H9 (cell line): ENCODE results near the gene ERICH6. TPM values are rescaled to one million over a fixed set of nuclear protein-coding genes. Genes with fewer than 3 reads are reported as not detected.

Source experiments
- DNase-seq: peaks from one replicate; pipeline ENCODE4 v3.0.0-alpha.2; 2017
- H2AFZ ChIP-seq: one replicate; pipeline ENCODE4 v1.6.1; 2013; ENCODE audit warnings: mild to moderate bottlenecking, low read length, control low read depth, moderate library complexity
- H2AK5ac ChIP-seq: 2 replicates; pipeline ENCODE4 v1.6.1; 2013; ENCODE audit warnings: low read length, control low read depth, mixed read lengths; ENCODE audit not compliant: insufficient read length
- H2BK120ac ChIP-seq: one replicate; pipeline ENCODE4 v1.6.1; 2013; ENCODE audit warnings: low read depth, mild to moderate bottlenecking, low read length, control low read depth, inconsistent platforms; ENCODE audit not compliant: poor library complexity, severe bottlenecking
- H2BK12ac ChIP-seq: 2 replicates; pipeline ENCODE4 v1.6.1; 2013; ENCODE audit warnings: low read length, control low read depth, mixed read lengths, low read depth; ENCODE audit not compliant: insufficient read length
- H2BK15ac ChIP-seq: 2 replicates; pipeline ENCODE4 v1.6.1; 2013; ENCODE audit warnings: low read depth, low read length, control low read depth
- H2BK20ac ChIP-seq: one replicate; pipeline ENCODE4 v1.6.1; 2013; ENCODE audit warnings: low read depth, mild to moderate bottlenecking, low read length, control low read depth, inconsistent platforms; ENCODE audit not compliant: poor library complexity, severe bottlenecking
- H2BK5ac ChIP-seq: 2 replicates; pipeline ENCODE4 v1.6.1; 2013; ENCODE audit warnings: low read length, control low read depth, mixed read lengths; ENCODE audit not compliant: insufficient read length
- H3K14ac ChIP-seq: 2 replicates; pipeline ENCODE4 v1.6.1; 2013; ENCODE audit warnings: low read length, control low read depth; ENCODE audit not compliant: insufficient read depth
- H3K18ac ChIP-seq: 2 replicates; pipeline ENCODE4 v1.6.1; 2013; ENCODE audit warnings: low read depth, mild to moderate bottlenecking, mixed read lengths, low read length, control low read depth; ENCODE audit not compliant: insufficient read length
- H3K23ac ChIP-seq: 2 replicates; pipeline ENCODE4 v1.6.1; 2013; ENCODE audit warnings: low read length, control low read depth, mixed read lengths, low read depth; ENCODE audit not compliant: insufficient read length
- H3K23me2 ChIP-seq: 2 replicates; pipeline ENCODE4 v1.6.1; 2013; ENCODE audit warnings: low read depth, mild to moderate bottlenecking, mixed read lengths, low read length, control low read depth; ENCODE audit not compliant: insufficient read length, poor library complexity, severe bottlenecking
- H3K27ac ChIP-seq: 2 replicates; pipeline ENCODE4 v1.5.1; 2013; ENCODE audit warnings: low read length, control low read depth, mixed read lengths, low read depth; ENCODE audit not compliant: insufficient read length
- H3K27me3 ChIP-seq: 2 replicates; pipeline ENCODE4 v1.6.1; 2013; ENCODE audit warnings: low read length, control low read depth, inconsistent platforms; ENCODE audit not compliant: insufficient read depth
- H3K4ac ChIP-seq: 2 replicates; pipeline ENCODE4 v1.6.1; 2013; ENCODE audit warnings: low read depth, mild to moderate bottlenecking, control low read depth, inconsistent platforms, low read length, moderate library complexity
- H3K4me1 ChIP-seq: 2 replicates; pipeline ENCODE4 v1.6.1; 2013; ENCODE audit warnings: low read length, control low read depth, inconsistent platforms; ENCODE audit not compliant: insufficient read depth
- H3K4me2 ChIP-seq: 2 replicates; pipeline ENCODE4 v1.6.1; 2013; ENCODE audit warnings: low read length, control low read depth, mixed read lengths; ENCODE audit not compliant: insufficient read length, insufficient read depth
- H3K56ac ChIP-seq: 2 replicates; pipeline ENCODE4 v1.6.1; 2013; ENCODE audit warnings: low read depth, mild to moderate bottlenecking, mixed read lengths, low read length, control low read depth; ENCODE audit not compliant: insufficient read length
- H3K79me1 ChIP-seq: 2 replicates; pipeline ENCODE4 v1.6.1; 2013; ENCODE audit warnings: low read depth, mild to moderate bottlenecking, moderate library complexity, low read length, control low read depth, inconsistent platforms; ENCODE audit not compliant: insufficient read depth, poor library complexity, severe bottlenecking
- H3K79me2 ChIP-seq: 2 replicates; pipeline ENCODE4 v1.6.1; 2013; ENCODE audit warnings: low read length, control low read depth, inconsistent platforms; ENCODE audit not compliant: insufficient read depth
- H3K9ac ChIP-seq: 2 replicates; pipeline ENCODE4 v1.6.1; 2013; ENCODE audit warnings: low read length, control low read depth, mixed read lengths; ENCODE audit not compliant: insufficient read length; ENCODE audit errors: extremely low read depth
- H3K9me3 ChIP-seq: one replicate; pipeline ENCODE4 v1.6.1; 2013; ENCODE audit warnings: low read depth, low read length, inconsistent platforms; ENCODE audit not compliant: control insufficient read depth
- H3T11ph ChIP-seq: one replicate; pipeline ENCODE4 v1.6.1; 2013; ENCODE audit warnings: mild to moderate bottlenecking, low read length, control low read depth, inconsistent platforms
- H4K20me1 ChIP-seq: one replicate; pipeline ENCODE4 v1.6.1; 2013; ENCODE audit not compliant: control insufficient read depth, insufficient read length, insufficient read depth
- H4K5ac ChIP-seq: 2 replicates; pipeline ENCODE4 v1.6.1; 2013; ENCODE audit warnings: low read depth, mild to moderate bottlenecking, mixed read lengths, low read length, control low read depth; ENCODE audit not compliant: insufficient read length
- H4K8ac ChIP-seq: replicated peaks from 2 replicates; pipeline ENCODE4 v1.6.1; 2013; ENCODE audit warnings: low read length, control low read depth, mixed read lengths, low read depth; ENCODE audit not compliant: insufficient read length
- H4K91ac ChIP-seq: 2 replicates; pipeline ENCODE4 v1.6.1; 2013; ENCODE audit warnings: low read depth, mild to moderate bottlenecking, moderate library complexity, mixed read lengths, low read length, control low read depth; ENCODE audit not compliant: insufficient read length
- H3K27ac Mint-ChIP-seq, 3 experiments: 2 replicates in 2 of 3; 3 replicates in 1 of 3; pipeline ENCODE4 v1.8.0; 2020 to 2021; ENCODE audit warnings: mixed read lengths in 3 of 3, mild to moderate bottlenecking in 1 of 3, moderate library complexity in 1 of 3
- H3K27me3 Mint-ChIP-seq: 2 replicates; pipeline ENCODE4 v1.8.0; 2021; ENCODE audit warnings: low read depth, mild to moderate bottlenecking, moderate library complexity, mixed read lengths
- H3K36me3 Mint-ChIP-seq, 3 experiments: 2 replicates in 2 of 3; 3 replicates in 1 of 3; pipeline ENCODE4 v1.8.0; 2020 to 2021; ENCODE audit warnings: low read depth in 3 of 3, mixed read lengths in 3 of 3; ENCODE audit not compliant: insufficient read depth in 1 of 3
- H3K4me1 Mint-ChIP-seq, 2 experiments: 2 replicates each; pipeline ENCODE4 v1.8.0; 2020; ENCODE audit warnings: mixed read lengths in 2 of 2
- H3K4me3 Mint-ChIP-seq, 2 experiments: 2 replicates in 1 of 2; 3 replicates in 1 of 2; pipeline ENCODE4 v1.8.0; 2020 to 2021; ENCODE audit warnings: mild to moderate bottlenecking in 2 of 2, mixed read lengths in 2 of 2, moderate library complexity in 1 of 2
- H3K9me3 Mint-ChIP-seq, 2 experiments: 2 replicates in 1 of 2; 3 replicates in 1 of 2; pipeline ENCODE4 v1.8.0; 2020; ENCODE audit warnings: mild to moderate bottlenecking in 2 of 2, mixed read lengths in 2 of 2, moderate library complexity in 1 of 2
- WGBS: extraction: QIAGEN DNeasy Blood & Tissue Kit; methylation state at CpG from one replicate; pipeline ENCODE4 v1.1.7; 2013; ENCODE audit warnings: missing lambda C conversion rate, low lambda C conversion rate, mixed read lengths; ENCODE audit not compliant: insufficient read length; ENCODE audit errors: extremely low coverage; 5-methylcytosine and 5-hydroxymethylcytosine counted together
- total RNA-seq: library from RNA; stranded (reverse); gene quantifications from 2 replicates; pipeline ENCODE4 v1.2.1, GENCODE V29; 2021
- TF ChIP-seq, protein P1 (sequence below): fragments of 200-600 bp; sonication (generic); conservative IDR thresholded peaks from 3 replicates; pipeline ENCODE4 v1.8.0; 2021; ENCODE audit warnings: antibody characterized with exemption, mild to moderate bottlenecking

The ERICH6 gene
- total RNA-seq, 1 experiment from 2014 or later, result not detected

GRCh38 chr3:150699068-150699639 is 4.6 kb downstream of the ERICH6 start:
- Histone ChIP-seq H4K20me1 (no peaks in the 10 kb centered on the region), H2AK5ac (no peak overlapping the region), H3K23ac (no peak overlapping the region), H3K27me3 (no peaks in the 10 kb centered on the region), H2BK20ac (no peak overlapping the region), H2BK120ac (no peak overlapping the region), H3K4ac (no peak overlapping the region), H3K56ac (no peak overlapping the region), H2BK12ac (no peak overlapping the region), H3K79me1 (no peaks in the 10 kb centered on the region), H3K18ac (no peak overlapping the region), H4K8ac (no peak overlapping the region), H3K4me2 (no peak overlapping the region), H3K9me3 (peaks cover 6% of the 10 kb centered on the region), H3T11ph (no peak overlapping the region), H3K27ac (no peak overlapping the region), H4K5ac (no peak overlapping the region), H2BK15ac (no peak overlapping the region), H3K14ac (no peak overlapping the region), H2BK5ac (no peak overlapping the region), H3K4me1 (no peaks in the 10 kb centered on the region), H4K91ac (no peak overlapping the region), H3K23me2 (peaks cover 7% of the 10 kb centered on the region), H3K79me2 (no peaks in the 10 kb centered on the region), H2AFZ (no peak overlapping the region), H3K9ac (no peak overlapping the region)
- Mint-ChIP-seq H3K36me3 (peaks cover 3 to 5% (median 4%) of the 10 kb centered on the region in 3 experiments; a peak in 5 of 7 replicates), H3K4me1 (peaks cover 2 to 3% of the 10 kb centered on the region in 2 experiments; a peak in 1 of 4 replicates), H3K27ac (no peak overlapping the region), H3K27me3 (peaks cover 7% of the 10 kb centered on the region), H3K4me3 (no peak overlapping the region), H3K9me3 (peaks cover 12 to 15% of the 10 kb centered on the region in 2 experiments)
- no CpG with 5 or more reads among the region's 2 CpGs for WGBS
- DNase-seq, result no peak
- TF ChIP-seq, protein P1, sequence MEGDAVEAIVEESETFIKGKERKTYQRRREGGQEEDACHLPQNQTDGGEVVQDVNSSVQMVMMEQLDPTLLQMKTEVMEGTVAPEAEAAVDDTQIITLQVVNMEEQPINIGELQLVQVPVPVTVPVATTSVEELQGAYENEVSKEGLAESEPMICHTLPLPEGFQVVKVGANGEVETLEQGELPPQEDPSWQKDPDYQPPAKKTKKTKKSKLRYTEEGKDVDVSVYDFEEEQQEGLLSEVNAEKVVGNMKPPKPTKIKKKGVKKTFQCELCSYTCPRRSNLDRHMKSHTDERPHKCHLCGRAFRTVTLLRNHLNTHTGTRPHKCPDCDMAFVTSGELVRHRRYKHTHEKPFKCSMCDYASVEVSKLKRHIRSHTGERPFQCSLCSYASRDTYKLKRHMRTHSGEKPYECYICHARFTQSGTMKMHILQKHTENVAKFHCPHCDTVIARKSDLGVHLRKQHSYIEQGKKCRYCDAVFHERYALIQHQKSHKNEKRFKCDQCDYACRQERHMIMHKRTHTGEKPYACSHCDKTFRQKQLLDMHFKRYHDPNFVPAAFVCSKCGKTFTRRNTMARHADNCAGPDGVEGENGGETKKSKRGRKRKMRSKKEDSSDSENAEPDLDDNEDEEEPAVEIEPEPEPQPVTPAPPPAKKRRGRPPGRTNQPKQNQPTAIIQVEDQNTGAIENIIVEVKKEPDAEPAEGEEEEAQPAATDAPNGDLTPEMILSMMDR, result no peak
